Measurements from ENCODE around the gene BORCS8. TPM values are rescaled to one million over a fixed set of nuclear protein-coding genes. Genes with fewer than 3 reads are reported as not detected.

BORCS8 gene
- total and polyA plus RNA-seq, 2 of the 13 experiments (the other 11 are each of a cell fraction or from before 2014, with no cell fraction given), result 9.6 to 13.3 TPM

GRCh38 chr19:19171821-19172532 is 20.0 kb downstream of the BORCS8 start (continued):
- TF ChIP-seq, protein P1, sequence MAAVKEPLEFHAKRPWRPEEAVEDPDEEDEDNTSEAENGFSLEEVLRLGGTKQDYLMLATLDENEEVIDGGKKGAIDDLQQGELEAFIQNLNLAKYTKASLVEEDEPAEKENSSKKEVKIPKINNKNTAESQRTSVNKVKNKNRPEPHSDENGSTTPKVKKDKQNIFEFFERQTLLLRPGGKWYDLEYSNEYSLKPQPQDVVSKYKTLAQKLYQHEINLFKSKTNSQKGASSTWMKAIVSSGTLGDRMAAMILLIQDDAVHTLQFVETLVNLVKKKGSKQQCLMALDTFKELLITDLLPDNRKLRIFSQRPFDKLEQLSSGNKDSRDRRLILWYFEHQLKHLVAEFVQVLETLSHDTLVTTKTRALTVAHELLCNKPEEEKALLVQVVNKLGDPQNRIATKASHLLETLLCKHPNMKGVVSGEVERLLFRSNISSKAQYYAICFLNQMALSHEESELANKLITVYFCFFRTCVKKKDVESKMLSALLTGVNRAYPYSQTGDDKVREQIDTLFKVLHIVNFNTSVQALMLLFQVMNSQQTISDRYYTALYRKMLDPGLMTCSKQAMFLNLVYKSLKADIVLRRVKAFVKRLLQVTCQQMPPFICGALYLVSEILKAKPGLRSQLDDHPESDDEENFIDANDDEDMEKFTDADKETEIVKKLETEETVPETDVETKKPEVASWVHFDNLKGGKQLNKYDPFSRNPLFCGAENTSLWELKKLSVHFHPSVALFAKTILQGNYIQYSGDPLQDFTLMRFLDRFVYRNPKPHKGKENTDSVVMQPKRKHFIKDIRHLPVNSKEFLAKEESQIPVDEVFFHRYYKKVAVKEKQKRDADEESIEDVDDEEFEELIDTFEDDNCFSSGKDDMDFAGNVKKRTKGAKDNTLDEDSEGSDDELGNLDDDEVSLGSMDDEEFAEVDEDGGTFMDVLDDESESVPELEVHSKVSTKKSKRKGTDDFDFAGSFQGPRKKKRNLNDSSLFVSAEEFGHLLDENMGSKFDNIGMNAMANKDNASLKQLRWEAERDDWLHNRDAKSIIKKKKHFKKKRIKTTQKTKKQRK (IDR thresholded peaks at IDR 0.05; ENCODE audit: low read length), result no peak
- TF ChIP-seq, protein P2, sequence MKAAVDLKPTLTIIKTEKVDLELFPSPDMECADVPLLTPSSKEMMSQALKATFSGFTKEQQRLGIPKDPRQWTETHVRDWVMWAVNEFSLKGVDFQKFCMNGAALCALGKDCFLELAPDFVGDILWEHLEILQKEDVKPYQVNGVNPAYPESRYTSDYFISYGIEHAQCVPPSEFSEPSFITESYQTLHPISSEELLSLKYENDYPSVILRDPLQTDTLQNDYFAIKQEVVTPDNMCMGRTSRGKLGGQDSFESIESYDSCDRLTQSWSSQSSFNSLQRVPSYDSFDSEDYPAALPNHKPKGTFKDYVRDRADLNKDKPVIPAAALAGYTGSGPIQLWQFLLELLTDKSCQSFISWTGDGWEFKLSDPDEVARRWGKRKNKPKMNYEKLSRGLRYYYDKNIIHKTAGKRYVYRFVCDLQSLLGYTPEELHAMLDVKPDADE (CRISPR knock-in tag; IDR thresholded peaks at IDR 0.05), result no peak
- no peak for TF ChIP-seq ZNF720 (CRISPR knock-in tag; IDR thresholded peaks at IDR 0.05)
- TF ChIP-seq ZMYM4 (CRISPR knock-in tag; IDR thresholded peaks at IDR 0.05), result peak; percentile 8; the same call in 1 of the 2 replicates
- TF ChIP-seq ZNF883 (CRISPR knock-in tag; IDR thresholded peaks at IDR 0.05; ENCODE audit: not compliant biosample characterization), result no peak
- TF ChIP-seq, protein P3, sequence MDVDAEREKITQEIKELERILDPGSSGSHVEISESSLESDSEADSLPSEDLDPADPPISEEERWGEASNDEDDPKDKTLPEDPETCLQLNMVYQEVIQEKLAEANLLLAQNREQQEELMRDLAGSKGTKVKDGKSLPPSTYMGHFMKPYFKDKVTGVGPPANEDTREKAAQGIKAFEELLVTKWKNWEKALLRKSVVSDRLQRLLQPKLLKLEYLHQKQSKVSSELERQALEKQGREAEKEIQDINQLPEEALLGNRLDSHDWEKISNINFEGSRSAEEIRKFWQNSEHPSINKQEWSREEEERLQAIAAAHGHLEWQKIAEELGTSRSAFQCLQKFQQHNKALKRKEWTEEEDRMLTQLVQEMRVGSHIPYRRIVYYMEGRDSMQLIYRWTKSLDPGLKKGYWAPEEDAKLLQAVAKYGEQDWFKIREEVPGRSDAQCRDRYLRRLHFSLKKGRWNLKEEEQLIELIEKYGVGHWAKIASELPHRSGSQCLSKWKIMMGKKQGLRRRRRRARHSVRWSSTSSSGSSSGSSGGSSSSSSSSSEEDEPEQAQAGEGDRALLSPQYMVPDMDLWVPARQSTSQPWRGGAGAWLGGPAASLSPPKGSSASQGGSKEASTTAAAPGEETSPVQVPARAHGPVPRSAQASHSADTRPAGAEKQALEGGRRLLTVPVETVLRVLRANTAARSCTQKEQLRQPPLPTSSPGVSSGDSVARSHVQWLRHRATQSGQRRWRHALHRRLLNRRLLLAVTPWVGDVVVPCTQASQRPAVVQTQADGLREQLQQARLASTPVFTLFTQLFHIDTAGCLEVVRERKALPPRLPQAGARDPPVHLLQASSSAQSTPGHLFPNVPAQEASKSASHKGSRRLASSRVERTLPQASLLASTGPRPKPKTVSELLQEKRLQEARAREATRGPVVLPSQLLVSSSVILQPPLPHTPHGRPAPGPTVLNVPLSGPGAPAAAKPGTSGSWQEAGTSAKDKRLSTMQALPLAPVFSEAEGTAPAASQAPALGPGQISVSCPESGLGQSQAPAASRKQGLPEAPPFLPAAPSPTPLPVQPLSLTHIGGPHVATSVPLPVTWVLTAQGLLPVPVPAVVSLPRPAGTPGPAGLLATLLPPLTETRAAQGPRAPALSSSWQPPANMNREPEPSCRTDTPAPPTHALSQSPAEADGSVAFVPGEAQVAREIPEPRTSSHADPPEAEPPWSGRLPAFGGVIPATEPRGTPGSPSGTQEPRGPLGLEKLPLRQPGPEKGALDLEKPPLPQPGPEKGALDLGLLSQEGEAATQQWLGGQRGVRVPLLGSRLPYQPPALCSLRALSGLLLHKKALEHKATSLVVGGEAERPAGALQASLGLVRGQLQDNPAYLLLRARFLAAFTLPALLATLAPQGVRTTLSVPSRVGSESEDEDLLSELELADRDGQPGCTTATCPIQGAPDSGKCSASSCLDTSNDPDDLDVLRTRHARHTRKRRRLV (CRISPR knock-in tag; IDR thresholded peaks at IDR 0.05), result no peak
- TF ChIP-seq, protein P4, sequence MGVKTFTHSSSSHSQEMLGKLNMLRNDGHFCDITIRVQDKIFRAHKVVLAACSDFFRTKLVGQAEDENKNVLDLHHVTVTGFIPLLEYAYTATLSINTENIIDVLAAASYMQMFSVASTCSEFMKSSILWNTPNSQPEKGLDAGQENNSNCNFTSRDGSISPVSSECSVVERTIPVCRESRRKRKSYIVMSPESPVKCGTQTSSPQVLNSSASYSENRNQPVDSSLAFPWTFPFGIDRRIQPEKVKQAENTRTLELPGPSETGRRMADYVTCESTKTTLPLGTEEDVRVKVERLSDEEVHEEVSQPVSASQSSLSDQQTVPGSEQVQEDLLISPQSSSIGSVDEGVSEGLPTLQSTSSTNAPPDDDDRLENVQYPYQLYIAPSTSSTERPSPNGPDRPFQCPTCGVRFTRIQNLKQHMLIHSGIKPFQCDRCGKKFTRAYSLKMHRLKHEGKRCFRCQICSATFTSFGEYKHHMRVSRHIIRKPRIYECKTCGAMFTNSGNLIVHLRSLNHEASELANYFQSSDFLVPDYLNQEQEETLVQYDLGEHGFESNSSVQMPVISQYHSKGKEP (CRISPR knock-in tag; IDR thresholded peaks at IDR 0.05), result no peak
- TF ChIP-seq SIX4 (CRISPR knock-in tag; IDR thresholded peaks at IDR 0.05), result peak; percentile 97
- TF ChIP-seq ZFP62 (CRISPR knock-in tag; IDR thresholded peaks at IDR 0.05), result no peak
- TF ChIP-seq, protein P5, sequence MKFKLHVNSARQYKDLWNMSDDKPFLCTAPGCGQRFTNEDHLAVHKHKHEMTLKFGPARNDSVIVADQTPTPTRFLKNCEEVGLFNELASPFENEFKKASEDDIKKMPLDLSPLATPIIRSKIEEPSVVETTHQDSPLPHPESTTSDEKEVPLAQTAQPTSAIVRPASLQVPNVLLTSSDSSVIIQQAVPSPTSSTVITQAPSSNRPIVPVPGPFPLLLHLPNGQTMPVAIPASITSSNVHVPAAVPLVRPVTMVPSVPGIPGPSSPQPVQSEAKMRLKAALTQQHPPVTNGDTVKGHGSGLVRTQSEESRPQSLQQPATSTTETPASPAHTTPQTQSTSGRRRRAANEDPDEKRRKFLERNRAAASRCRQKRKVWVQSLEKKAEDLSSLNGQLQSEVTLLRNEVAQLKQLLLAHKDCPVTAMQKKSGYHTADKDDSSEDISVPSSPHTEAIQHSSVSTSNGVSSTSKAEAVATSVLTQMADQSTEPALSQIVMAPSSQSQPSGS (CRISPR knock-in tag; IDR thresholded peaks at IDR 0.05), result peak; percentile 88
- TF ChIP-seq ZSCAN20 (CRISPR knock-in tag; IDR thresholded peaks at IDR 0.05; ENCODE audit: borderline replicate concordance), result no peak
- TF ChIP-seq EED (CRISPR knock-in tag; IDR thresholded peaks at IDR 0.05), result no peak
- 0 out of 2 replicates have a peak, but pooled peaks have one; percentile 42 for TF ChIP-seq YEATS4 (CRISPR knock-in tag; IDR thresholded peaks at IDR 0.05; ENCODE audit: borderline replicate concordance)
- no peak for TF ChIP-seq ZNF879 (CRISPR knock-in tag; IDR thresholded peaks at IDR 0.05)
- TF ChIP-seq NFKB2 (CRISPR knock-in tag; IDR thresholded peaks at IDR 0.05; ENCODE audit: borderline replicate concordance), result peak; percentile 57; the same call in 1 of the 2 replicates
- no peak for TF ChIP-seq NKX3-1 (CRISPR knock-in tag; IDR thresholded peaks at IDR 0.05)
- TF ChIP-seq CEBPG (CRISPR knock-in tag; IDR thresholded peaks at IDR 0.05), result peak; percentile 99
